ENCODE results near the gene EXOC7. TPM values are rescaled to one million over a fixed set of nuclear protein-coding genes. Genes with fewer than 3 reads are reported as not detected.

Gene EXOC7
- total RNA-seq, 3 donors from 2014 or later, result 91.0 to 145 (median 142) TPM

GRCh38 chr17:76033139-76033538, 70.4 kb downstream of the EXOC7 start:
- intact Hi-C loops (cut with DNase I, micrococcal nuclease), result no loop called here
- DNase-seq, result no peak
- Histone ChIP-seq H3K36me3 (ENCODE audit: low read depth) (no peaks in the 10 kb centered on the region), H3K9me3 (no peaks in the 10 kb centered on the region), H3K4me1 (ENCODE audit: low read depth) (peaks cover 17% of the 10 kb centered on the region), H3K4me3 (no peak overlapping the region)
- no peak for ATAC-seq
- TF ChIP-seq, protein P1, sequence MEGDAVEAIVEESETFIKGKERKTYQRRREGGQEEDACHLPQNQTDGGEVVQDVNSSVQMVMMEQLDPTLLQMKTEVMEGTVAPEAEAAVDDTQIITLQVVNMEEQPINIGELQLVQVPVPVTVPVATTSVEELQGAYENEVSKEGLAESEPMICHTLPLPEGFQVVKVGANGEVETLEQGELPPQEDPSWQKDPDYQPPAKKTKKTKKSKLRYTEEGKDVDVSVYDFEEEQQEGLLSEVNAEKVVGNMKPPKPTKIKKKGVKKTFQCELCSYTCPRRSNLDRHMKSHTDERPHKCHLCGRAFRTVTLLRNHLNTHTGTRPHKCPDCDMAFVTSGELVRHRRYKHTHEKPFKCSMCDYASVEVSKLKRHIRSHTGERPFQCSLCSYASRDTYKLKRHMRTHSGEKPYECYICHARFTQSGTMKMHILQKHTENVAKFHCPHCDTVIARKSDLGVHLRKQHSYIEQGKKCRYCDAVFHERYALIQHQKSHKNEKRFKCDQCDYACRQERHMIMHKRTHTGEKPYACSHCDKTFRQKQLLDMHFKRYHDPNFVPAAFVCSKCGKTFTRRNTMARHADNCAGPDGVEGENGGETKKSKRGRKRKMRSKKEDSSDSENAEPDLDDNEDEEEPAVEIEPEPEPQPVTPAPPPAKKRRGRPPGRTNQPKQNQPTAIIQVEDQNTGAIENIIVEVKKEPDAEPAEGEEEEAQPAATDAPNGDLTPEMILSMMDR (IDR thresholded peaks at IDR 0.05), result no peak

GRCh38 chr17:76032780-76033108, 70.8 kb downstream of the EXOC7 start:
- no peak overlapping the region for H3K4me3 ChIP-seq
- H3K9me3 ChIP-seq, result no peaks in the 10 kb centered on the region
- intact Hi-C loops (cut with DNase I, micrococcal nuclease), result no loop called here
- DNase-seq, result no peak
- no peak for ATAC-seq
- H3K4me1 ChIP-seq (ENCODE audit: low read depth), result peaks cover 21% of the 10 kb centered on the region
- no peaks in the 10 kb centered on the region for H3K36me3 ChIP-seq (ENCODE audit: low read depth)
- TF ChIP-seq, protein P1 (IDR thresholded peaks at IDR 0.05), result no peak

GRCh38 chr17:76032073-76032779, 71.4 kb downstream of the EXOC7 start:
- peak; percentile 2 for ATAC-seq
- DNase-seq, result no peak

More at GRCh38 chr17:76032073-76032779, 71.4 kb downstream of the EXOC7 start:
- no peaks in the 10 kb centered on the region for H3K36me3 ChIP-seq (ENCODE audit: low read depth)
- intact Hi-C loops (cut with DNase I, micrococcal nuclease), result no loop called here
- H3K9me3 ChIP-seq, result no peaks in the 10 kb centered on the region
- H3K4me1 ChIP-seq (ENCODE audit: low read depth), result peaks cover 25% of the 10 kb centered on the region
- no peak overlapping the region for H3K4me3 ChIP-seq
- TF ChIP-seq, protein P1 (IDR thresholded peaks at IDR 0.05), result no peak

Small RNA genes within 50 kb of the gene (microRNA-seq; reads per million reads assigned to microRNA genes)
- 2.1 reads per million for gene MIR6868

Other genes starting within 250 kb of the EXOC7 start
- gene WBP2, start 248.5 kb downstream of the EXOC7 start, total RNA-seq, result 100 to 1,000 TPM in 1 of 3 donors, 10 to 100 TPM in 2; 99.1 to 114 (median 99.8) TPM
- gene TRIM47, start 225.2 kb downstream of the EXOC7 start, total RNA-seq, result 10 to 100 TPM; 44.5 to 77.4 (median 53.4) TPM
- 10 to 100 TPM; 13.7 to 23.8 (median 15.4) TPM for gene TRIM65, start 206.8 kb downstream of the EXOC7 start, total RNA-seq
- 10 to 100 TPM; 87.0 to 98.0 (median 89.4) TPM for gene MRPL38, start 198.9 kb downstream of the EXOC7 start, total RNA-seq
- 10 to 100 TPM in 1 of 3 donors, 1 to 10 TPM in 2; 5.2 to 13.6 (median 5.5) TPM for gene FBF1, start 162.7 kb downstream of the EXOC7 start, total RNA-seq
- gene ACOX1, start 124.6 kb downstream of the EXOC7 start, total RNA-seq, result 100 to 1,000 TPM; 128 to 272 (median 154) TPM
- gene TEN1, start 124.5 kb downstream of the EXOC7 start, total RNA-seq, result 10 to 100 TPM; 16.1 to 36.4 (median 23.1) TPM
- 10 to 100 TPM in 2 of 3 donors, 1 to 10 TPM in 1; 7.9 to 16.8 (median 12.5) TPM for gene CDK3, start 102.9 kb downstream of the EXOC7 start, total RNA-seq
- gene EVPL, start 76.5 kb downstream of the EXOC7 start, total RNA-seq, result 10 to 100 TPM; 13.3 to 22.6 (median 16.3) TPM
- 10 to 100 TPM; 47.3 to 86.6 (median 53.0) TPM for gene SRP68, start 31.3 kb downstream of the EXOC7 start, total RNA-seq
- gene GALR2, start 29.0 kb downstream of the EXOC7 start, total RNA-seq, result 1 to 10 TPM in 1 of 3 donors, not detected in 2; 4.2 TPM
- 1 to 10 TPM in 1 of 3 donors, not detected in 2; 1.4 TPM for gene ZACN, start 24.6 kb downstream of the EXOC7 start, total RNA-seq
- gene FOXJ1, start 37.5 kb upstream of the EXOC7 start, total RNA-seq, result 1 to 10 TPM in 1 of 3 donors, under 1 TPM in 2; 0.16 to 2.2 (median 0.52) TPM
- gene RNF157, start 136.7 kb upstream of the EXOC7 start, total RNA-seq, result 10 to 100 TPM; 11.6 to 45.8 (median 17.5) TPM
- gene UBALD2, start 161.6 kb upstream of the EXOC7 start, total RNA-seq, result 100 to 1,000 TPM in 1 of 3 donors, 10 to 100 TPM in 2; 46.6 to 132 (median 99.1) TPM
- gene QRICH2, start 204.5 kb upstream of the EXOC7 start, total RNA-seq, result 1 to 10 TPM; 1.6 to 4.7 (median 3.2) TPM

Measured in mucosa of descending colon (tissue), 3 donors.